Measurements from ENCODE around the gene PRR13.
"Not testable (repeated sequence)": the region's sequence is repeated elsewhere in the genome, so short reads cannot be mapped to it uniquely, and the experiment has no call there.

DNA sequence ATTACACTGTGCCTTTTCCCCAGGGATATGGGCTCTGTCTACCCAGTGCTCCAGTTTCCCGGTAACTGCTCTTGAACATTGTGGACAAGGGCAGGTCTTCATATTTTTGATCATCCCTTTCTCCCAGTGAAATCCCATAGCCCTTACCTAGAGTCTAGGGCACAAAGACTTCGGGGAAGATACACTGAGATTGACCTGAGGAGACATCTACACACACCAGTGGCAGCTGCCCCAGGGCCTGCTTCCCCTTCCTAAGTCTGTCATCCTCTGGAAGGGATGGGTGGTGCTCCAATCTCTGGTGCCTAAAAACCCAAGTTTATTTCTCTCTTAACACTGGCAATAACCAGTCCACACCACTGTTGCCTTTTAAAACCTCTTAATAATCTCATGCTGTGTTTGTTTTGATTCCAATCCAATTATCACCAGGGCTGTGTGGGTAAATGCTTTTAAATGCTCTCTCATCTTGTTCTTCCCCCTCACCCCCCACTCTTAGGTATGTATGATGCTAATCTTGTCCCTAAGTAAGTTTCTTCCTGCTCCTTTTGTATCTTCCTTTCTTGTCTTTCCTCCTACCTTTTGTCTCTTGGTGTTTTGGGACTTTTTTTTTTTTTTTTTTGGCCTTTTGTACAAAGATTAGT is 25.7 kb upstream of the PRR13 start:
- TF ChIP-seq EZH2 (IDR thresholded peaks at IDR 0.05; ENCODE audit: insufficient read depth, low read length), result not testable (repeated sequence)
- TF ChIP-seq, protein P1, sequence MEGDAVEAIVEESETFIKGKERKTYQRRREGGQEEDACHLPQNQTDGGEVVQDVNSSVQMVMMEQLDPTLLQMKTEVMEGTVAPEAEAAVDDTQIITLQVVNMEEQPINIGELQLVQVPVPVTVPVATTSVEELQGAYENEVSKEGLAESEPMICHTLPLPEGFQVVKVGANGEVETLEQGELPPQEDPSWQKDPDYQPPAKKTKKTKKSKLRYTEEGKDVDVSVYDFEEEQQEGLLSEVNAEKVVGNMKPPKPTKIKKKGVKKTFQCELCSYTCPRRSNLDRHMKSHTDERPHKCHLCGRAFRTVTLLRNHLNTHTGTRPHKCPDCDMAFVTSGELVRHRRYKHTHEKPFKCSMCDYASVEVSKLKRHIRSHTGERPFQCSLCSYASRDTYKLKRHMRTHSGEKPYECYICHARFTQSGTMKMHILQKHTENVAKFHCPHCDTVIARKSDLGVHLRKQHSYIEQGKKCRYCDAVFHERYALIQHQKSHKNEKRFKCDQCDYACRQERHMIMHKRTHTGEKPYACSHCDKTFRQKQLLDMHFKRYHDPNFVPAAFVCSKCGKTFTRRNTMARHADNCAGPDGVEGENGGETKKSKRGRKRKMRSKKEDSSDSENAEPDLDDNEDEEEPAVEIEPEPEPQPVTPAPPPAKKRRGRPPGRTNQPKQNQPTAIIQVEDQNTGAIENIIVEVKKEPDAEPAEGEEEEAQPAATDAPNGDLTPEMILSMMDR (IDR thresholded peaks at IDR 0.05; ENCODE audit: insufficient read depth, low read depth, low read length), result not testable (repeated sequence)

All from astrocyte (in vitro differentiated cells and primary cell).